ENCODE results near the gene CLPTM1L.
"Not testable (repeated sequence)": the region's sequence is repeated elsewhere in the genome, so short reads cannot be mapped to it uniquely, and the experiment has no call there.

CLPTM1L gene

DNA sequence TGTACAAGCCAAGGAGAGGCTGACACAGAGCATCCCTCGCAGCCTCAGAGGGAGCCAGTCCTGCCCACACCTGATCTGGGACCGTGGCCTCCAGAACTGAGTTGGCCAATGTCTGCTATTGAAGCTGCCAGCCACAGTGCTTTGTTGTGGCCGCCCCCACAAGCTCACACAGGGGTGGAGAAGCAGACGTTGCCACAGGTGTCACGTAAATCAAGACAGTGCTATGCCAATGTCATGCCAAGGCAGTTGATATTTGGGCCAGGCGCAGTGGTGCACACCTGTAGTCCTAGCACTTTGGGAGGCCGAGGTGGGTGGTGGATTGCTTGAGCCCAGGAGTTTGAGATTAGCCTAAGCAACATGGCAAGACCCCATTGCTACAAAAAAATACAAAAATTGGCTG is 32.7 kb downstream of the CLPTM1L start:
- DNase-seq = no peak

DNA sequence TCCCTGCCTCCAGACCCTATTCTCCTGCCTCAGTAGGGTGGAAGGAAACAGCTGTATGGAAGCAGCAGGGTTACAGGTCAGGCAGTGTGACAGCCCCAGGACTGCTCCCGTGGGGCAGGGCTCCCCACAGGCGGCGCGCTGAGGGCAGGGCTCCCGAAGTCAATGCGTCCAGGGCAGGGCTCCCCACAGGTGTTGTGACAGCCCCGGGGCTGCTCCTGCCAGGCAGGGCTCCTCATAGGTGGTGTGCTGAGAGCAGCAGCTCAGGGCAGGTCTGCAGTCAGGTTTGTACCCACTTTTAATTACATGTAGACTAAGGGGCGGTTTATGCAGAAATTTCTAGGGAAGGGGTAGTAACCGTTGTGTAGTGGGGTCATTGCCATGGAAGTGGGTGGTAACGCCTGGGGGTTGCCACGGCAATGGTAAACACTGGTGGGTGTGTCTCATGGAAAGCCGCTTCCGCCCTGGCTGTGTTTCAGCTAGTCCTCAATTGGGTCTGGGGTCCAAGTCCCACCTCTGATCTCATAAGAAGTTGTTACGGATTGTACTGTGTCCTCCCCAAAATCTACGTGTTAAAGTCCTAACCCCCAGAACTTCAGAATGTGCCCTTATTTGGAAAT is 33.4 kb downstream of the CLPTM1L start:
- no peak for DNase-seq

DNA sequence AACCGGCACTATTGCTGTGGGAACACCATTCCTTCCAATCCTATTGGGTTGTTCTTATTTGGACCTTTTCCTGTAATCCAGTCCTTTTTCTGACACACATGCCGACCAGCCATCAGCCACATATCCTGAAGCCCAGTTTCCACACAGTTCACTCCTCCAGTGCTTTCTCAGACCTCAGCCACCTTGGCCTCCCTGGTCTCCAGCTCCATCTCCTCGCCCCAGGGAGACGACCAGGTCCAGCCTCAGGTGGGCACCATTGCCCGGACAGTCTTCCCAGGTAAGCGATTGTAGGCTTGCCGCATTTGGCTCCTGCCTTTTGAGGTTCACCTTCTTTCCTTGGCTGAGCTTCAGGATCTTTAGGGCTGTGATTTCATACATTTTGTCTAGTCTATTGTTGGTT is 34.8 kb downstream of the CLPTM1L start:
- DNase-seq = no peak

DNA sequence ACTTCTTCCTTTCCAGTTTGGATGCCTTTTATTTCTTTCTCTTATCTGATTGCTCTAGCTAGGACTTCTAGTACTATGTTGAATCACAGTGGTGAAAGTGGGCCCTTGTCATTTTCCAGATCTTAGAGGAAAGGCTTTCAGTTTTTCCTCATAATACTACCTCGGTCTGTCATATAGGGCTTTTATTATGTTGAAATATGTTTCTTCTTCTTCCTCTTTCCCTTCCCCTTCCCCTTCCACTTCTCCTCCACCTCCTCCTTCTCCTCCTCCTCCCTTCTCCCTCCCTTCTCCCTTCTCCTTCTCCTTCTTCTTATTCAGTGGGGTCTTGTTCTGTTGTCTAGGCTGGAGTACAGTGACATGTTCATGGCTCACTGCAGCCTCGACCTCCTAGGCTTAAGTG is 40.9 kb downstream of the CLPTM1L start:
- DNase-seq = peak; percentile 47

DNA sequence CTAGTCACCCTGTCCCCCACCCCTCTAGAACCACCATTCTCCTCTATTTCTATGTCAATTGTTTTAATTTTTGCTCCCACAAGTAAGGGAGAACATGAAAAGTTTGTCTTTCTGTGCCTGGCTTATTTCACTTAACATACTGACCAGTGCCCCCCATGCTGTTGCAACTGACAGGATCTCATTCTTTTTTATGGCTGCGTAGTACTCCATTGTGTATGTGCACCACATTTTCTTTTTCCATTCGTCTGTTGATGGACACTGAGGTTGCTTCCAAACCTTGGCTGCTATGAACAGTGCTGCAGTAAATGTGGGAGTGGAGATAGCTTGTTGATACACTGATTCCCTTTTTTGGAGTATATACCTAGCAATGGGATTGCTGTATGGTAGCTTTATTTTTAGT is 42.6 kb downstream of the CLPTM1L start:
- no peak for DNase-seq

DNA sequence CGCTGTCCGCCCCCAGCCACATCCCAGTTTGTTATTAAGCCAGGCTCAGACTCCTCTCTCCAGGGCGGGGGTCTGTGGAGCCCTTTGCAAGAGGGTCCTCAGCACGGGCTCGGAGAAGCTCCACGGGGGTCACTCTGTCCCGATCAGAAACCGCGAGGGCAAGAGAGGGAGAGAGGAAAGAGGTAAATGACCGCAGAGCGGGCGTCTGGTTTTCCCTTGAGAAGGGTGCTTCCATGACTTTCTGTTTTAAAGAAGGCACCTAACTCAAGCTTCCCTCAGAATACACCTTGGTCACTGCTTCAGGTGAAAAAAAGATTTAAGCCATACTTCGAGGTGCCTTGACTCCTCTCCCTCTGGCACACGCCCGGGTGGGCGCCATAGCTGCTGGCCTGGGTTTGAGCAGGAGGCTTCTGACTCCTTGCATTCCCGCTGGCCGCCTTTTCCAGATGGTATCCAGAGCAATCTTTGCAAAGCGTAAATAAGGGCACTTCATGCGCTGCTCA is 44.3 kb downstream of the CLPTM1L start:
- no peak for DNase-seq

DNA sequence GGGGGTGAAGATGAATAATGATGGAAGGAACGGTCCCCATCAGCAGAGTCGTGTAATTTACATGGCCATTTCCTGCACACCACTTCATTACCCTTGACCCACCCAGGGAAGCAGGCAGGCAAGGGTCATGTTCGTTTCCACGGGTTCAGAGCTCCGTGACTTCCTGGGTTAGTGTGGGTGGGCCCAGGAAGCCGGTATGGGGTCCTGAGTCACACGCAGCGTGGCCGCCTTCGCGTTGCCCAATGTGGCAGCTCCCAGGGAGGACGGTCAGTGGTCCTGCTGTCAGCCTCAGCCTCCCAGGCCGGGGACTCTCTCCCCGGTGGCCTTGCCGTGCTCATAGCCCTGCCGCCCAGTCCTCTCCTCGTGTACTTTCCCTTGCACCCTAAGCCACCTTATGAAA is 44.9 kb downstream of the CLPTM1L start:
- no peak for DNase-seq

DNA sequence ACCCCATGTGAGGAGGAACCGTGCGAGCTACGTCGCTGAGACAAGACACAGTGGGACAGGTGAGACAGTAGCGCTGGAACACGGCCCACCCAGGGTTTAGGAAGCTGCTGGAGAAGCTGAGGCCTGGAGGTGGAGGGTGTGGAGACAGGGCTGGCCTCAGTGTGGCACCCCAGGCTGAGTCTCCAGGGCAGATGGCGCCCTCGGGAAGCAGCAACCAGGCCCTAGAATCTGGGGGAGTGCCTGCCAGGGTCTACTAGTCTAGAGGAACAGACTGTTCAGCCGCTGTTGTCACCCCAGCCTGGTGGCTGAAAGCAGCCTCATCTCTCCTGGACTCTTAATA is 45.4 kb downstream of the CLPTM1L start:
- DNase-seq = no peak

DNA sequence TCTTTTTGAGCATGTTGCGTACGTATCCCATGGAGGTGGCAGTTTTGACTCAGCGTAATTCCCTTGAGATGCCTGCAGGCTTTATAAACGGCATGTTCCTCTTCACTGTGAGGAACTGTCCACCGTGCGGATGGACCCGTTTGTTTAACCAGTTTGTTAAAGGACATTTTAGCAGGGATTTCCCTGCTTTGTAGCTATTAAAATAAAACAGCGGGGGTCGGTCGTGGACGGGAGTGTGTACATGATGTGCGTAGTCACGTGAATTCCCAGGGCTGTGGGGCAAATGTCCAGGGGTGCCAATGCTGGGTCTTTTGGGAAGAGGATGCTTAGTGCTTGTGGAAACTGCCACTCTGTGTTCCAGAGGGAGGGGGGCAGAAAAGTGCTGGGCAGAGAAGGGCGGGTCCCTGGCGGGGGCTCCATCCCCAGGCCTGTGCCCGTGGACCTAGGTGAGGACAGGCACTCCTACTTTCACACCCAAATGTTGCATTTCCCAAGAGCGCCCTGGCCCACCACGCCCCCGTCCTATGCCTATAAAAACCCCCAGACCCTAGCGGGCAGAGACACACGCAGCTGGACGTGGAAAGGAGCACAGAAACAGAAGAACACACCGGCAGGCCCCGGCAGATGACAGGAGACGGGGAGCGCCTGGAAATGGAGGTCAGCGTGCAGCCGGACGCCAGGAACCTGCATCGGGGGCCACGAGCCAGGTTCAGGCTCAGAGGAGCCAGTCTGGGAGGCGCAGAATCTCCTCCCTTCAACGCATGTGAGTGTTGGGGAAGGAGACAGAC is 46.0 kb downstream of the CLPTM1L start:
- no peak for DNase-seq

DNA sequence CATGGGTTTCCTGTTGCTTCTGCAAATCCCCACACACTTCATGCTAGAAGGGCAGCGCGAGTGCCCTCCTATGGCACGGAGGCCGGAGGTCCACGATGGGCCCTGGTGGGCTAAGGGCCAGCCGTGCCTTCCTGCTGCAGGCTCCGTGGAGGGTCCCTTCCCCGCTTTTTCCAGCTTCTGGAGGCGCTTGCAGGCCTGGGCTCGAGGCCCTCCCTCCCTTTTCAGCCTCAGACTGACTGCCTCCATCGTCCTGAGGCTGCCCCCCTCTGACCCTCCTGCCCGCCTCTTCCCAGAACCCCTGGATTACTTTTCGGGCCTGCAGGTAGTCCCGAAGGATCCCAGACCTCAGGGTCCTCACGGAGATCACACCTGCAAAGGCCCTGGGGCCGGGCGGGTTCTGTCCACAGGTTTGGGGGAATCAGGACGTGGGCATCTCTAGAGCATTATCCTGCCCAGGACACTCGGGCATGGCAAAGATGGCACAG is 46.8 kb downstream of the CLPTM1L start:
- no peak for DNase-seq

DNA sequence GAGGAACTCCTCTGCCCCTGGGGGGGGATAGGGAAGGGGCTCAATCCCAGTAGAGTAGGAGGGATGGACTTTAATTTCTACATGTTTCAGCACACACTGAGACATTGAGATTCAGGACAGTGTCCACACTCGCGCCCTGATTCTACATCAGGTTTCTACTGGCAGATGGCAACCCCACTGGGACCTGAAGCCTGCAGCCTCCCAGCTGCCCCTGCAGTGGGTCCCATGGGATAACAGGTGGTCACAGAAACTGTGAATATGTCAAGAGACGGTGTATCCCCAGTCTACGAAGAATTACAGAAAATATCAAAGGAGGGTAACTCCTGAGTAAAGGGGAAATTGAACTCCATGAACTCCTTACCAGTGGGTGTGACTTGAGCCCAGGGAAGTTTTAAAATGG is 47.7 kb downstream of the CLPTM1L start:
- DNase-seq = no peak

DNA sequence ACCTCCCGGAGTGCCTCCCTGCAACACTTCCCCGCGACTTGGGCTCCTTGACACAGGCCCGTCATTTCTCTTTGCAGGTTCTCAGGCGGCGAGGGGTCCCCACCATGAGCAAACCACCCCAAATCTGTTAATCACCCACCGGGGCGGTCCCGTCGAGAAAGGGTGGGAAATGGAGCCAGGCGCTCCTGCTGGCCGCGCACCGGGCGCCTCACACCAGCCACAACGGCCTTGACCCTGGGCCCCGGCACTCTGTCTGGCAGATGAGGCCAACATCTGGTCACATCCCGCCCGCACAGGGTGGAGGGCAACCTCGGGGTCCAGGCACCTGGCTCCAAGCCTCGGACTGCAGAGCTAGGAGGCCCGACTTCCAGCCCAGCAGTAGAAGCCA is 49.3 kb downstream of the CLPTM1L start:
- DNase-seq = no peak

DNA sequence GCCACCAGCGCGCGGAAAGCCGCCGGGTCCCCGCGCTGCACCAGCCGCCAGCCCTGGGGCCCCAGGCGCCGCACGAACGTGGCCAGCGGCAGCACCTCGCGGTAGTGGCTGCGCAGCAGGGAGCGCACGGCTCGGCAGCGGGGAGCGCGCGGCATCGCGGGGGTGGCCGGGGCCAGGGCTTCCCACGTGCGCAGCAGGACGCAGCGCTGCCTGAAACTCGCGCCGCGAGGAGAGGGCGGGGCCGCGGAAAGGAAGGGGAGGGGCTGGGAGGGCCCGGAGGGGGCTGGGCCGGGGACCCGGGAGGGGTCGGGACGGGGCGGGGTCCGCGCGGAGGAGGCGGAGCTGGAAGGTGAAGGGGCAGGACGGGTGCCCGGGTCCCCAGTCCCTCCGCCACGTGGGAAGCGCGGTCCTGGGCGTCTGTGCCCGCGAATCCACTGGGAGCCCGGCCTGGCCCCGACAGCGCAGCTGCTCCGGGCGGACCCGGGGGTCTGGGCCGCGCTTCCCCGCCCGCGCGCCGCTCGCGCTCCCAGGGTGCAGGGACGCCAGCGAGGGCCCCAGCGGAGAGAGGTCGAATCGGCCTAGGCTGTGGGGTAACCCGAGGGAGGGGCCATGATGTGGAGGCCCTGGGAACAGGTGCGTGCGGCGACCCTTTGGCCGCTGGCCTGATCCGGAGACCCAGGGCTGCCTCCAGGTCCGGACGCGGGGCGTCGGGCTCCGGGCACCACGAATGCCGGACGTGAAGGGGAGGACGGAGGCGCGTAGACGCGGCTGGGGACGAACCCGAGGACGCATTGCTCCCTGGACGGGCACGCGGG is 49.9 kb downstream of the CLPTM1L start, which contains the start of gene TERT:
TERT (minus strand) TSS at position 234 of the 815 bp plus-strand sequence; CDS start at position 155, 79 bp downstream.
- DNase-seq = no peak

DNA sequence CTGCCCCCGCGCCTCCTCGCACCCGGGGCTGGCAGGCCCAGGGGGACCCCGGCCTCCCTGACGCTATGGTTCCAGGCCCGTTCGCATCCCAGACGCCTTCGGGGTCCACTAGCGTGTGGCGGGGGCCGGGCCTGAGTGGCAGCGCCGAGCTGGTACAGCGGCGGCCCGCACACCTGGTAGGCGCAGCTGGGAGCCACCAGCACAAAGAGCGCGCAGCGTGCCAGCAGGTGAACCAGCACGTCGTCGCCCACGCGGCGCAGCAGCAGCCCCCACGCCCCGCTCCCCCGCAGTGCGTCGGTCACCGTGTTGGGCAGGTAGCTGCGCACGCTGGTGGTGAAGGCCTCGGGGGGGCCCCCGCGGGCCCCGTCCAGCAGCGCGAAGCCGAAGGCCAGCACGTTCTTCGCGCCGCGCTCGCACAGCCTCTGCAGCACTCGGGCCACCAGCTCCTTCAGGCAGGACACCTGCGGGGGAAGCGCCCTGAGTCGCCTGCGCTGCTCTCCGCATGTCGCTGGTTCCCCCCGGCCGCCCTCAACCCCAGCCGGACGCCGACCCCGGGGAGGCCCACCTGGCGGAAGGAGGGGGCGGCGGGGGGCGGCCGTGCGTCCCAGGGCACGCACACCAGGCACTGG is 50.6 kb downstream of the CLPTM1L start:
- no peak for DNase-seq

DNA sequence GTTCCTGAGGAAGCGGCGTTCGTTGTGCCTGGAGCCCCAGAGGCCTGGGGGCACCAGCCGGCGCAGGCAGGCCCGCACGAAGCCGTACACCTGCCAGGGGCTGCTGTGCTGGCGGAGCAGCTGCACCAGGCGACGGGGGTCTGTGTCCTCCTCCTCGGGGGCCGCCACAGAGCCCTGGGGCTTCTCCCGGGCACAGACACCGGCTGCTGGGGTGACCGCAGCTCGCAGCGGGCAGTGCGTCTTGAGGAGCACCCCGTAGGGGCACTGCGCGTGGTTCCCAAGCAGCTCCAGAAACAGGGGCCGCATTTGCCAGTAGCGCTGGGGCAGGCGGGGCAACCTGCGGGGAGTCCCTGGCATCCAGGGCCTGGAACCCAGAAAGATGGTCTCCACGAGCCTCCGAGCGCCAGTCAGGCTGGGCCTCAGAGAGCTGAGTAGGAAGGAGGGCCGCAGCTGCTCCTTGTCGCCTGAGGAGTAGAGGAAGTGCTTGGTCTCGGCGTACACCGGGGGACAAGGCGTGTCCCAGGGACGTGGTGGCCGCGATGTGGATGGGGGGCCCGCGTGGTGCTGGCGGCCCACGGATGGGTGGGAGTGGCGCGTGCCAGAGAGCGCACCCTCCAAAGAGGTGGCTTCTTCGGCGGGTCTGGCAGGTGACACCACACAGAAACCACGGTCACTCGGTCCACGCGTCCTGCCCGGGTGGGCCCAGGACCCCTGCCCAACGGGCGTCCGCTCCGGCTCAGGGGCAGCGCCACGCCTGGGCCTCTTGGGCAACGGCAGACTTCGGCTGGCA is 51.3 kb downstream of the CLPTM1L start:
- DNase-seq = no peak

DNA sequence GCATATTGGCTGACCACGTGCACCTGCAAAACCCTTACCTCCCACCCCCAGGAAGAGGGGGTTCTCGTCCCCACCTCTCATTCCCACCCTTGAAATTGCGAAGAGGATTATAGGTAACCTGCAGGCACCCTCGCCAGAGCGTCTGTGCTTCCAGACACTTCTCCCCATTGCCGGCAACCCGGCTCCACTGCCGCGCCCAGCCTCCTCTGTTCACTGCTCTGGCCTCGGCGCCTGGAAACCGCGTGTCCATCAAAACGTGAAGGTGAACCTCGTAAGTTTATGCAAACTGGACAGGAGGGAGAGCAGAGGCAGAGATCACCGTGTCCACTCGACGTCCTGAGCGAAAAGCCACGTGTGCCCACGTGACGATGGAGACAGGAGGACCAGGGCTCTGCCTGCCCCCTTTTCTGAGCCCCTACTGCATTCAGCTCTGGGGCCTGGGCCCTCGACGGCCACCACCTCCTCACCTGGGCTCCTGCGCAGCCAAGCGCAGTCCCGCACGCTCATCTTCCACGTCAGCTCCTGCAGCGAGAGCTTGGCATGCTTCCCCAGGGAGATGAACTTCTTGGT is 52.0 kb downstream of the CLPTM1L start:
- DNase-seq = no peak

DNA sequence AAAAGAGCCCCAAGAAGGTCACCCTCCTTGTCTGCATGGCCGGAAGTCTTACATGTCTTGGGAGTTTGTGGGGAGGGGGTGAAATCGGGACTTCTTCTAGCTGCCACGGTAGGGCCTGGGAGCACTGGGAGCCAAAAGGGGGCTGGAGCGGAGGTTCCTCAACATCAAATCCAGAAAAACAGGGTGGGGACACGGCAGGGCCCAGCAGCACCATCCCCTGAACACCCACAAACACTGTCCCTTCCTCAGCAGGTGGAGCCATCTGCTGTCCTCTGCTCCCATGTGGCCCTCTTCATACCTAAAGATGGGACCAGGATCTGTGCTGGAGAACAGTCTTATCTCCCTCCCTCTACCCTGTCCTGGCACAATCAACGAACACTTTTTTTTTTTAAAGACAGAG is 52.8 kb downstream of the CLPTM1L start:
- DNase-seq = no peak

DNA sequence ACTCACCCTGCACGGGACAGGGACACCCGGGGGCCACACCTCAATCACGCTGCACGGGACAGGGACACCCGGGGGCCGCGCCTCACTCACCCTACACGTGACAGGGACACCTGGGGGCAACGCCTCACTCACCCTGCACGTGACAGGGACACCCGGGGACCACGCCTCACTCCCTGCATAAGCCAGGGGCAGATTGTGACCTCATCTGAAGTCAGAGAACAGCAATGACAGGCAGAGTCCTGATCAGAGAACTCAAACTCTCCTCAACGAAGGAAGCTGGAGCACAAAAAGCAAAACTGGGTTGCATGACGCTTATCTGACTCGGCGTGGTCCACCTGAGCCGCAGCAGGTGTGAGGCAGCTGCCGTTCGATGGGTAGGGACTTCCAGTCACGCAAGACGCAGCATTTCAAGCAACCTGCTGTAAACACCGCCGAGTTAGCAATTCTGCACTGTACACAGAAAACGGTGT is 53.3 kb downstream of the CLPTM1L start:
- no peak for DNase-seq

DNA sequence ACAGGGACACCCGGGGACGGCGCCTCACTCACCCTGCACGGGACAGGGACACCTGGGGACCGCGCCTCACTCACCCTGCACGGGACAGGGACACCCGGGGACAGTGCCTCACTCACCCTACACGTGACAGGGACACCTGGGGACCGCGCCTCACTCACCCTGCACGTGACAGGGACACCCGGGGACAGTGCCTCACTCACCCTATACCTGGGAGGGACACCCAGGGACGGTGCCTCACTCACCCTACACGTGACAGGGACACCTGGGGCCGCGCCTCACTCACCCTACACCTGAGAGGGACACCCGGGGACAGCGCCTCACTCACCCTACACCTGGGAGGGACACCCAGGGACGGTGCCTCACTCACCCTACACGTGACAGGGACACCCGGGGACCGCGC is 53.9 kb downstream of the CLPTM1L start:
- DNase-seq = not testable (repeated sequence)

DNA sequence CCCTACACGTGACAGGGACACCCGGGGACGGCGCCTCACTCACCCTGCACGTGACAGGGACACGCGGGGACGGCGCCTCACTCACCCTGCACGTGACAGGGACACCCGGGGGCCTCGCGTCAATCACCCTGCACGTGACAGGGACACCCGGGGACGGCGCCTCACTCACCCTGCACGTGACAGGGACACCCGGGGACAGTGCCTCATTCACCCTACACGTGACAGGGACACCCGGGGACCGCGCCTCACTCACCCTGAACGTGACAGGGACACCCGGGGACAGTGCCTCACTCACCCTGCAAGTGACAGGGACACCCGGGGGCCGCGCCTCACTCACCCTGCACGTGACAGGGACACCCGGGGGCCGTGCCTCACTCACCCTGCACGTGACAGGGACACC is 55.3 kb downstream of the CLPTM1L start:
- DNase-seq = not testable (repeated sequence)

DNA sequence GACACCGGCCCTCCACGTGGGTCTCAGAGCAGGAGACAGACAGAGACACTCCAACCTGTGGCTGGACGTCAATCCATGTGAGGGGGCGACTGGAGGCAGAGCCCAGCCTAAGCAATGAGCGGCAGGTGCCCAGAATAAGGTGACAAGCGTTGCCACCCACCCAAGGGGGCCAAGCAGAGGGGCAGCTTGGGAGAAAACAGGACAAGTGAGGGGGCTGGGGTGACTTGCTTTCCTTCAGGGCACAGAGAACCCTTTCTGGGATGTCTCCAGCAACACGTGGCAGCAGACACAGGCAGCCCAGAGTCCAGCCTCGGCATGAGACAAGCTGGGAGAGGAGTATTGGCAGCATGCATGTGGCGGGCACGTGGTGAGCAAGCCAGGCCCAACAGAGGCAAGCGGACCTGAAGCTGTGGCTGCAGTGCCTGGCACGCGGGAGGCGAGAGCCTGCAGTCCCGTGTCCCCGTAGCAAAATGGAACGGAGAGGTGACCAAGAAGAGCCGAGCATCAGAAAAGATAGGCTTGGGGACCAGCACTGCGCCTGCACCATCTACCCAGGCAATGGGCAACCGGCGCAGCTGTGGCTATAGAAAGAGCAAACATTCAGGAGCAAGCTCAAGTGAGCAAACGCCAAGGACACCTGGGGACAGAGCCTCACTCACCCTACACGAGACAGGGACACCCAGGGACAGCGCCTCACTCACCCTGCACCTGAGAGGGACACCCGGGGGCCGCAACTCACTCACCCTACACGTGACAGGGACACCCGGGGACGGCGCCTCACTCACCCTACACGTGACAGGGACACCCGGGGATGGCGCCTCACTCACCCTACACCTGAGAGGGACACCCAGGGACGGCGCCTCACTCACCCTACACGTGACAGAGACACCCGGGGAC is 56.2 kb downstream of the CLPTM1L start:
- DNase-seq = no peak

All from suppressor macrophage treated with lipopolysaccharide for 4 hours (primary cell).